ENCODE measurements around the gene C4orf46.
A peak's percentile ranks its signal among the peaks of the same experiment; 100 is the strongest.
"Not testable (repeated sequence)": the region's sequence is repeated elsewhere in the genome, so short reads cannot be mapped to it uniquely, and the experiment has no call there.

Gene C4orf46

DNA sequence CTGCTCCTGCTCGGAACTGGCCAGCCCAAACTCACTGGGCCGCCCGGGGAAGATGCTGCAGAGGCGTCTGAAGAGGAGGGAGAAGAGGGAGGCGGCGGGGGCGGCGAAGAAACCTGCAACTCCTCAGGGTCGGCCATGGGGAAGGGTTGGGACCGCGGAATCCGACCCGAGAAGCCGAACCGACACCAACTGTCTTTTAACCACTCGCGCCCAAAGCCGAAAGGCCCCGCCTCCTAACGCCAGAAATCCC is at the start of gene C4orf46:
Gene C4orf46, minus strand, starts transcription at position 223 of the 250 bp plus-strand sequence. Its CDS starts 86 bp downstream, at position 137.
- no peak for DNase-seq

GRCh38 chr4:158715802-158716201 is 44.1 kb upstream of the C4orf46 start:
- no peak for DNase-seq

DNA sequence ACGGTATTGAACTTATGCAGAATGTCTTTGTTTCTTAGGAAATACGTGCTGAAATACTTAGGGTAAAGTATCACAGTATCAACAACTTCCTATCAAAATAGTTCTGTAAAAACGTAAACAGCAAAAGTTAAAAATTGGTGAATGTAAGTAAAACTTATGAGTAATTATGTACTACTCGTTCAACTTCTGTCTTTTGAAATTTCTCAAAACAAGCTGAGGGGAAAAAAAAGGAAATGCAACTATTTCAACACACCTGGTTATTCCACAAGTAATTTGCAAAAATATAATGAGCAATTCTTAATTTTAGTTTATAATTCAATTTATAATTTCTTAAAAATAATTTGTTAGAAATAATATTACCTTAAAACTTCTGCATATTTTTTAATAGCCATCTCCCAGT is 43.2 kb upstream of the C4orf46 start:
- no peak for DNase-seq

- DNase-seq, result not testable (repeated sequence)
These were observed 40.9 kb upstream of the C4orf46 start for GRCh38 chr4:158712622-158713021.

DNA sequence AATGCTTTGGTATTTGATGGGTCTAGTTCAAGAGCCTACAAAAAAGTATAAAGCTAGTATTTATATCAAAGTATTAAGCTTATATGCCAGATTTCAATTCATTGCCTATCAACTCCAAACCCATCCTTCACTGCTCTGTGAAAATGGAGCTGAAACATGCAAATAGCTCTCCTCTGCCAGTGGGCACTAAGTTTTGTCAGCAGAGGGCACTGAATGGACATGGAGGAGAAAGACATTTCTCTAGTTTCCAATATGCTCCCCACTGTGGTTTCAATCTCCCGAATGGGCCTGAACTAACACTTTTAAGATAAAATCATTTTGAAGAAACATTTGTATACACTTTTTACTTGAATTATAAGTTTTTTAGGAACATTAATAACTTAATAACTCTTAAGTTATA is 39.1 kb upstream of the C4orf46 start:
- DNase-seq, result no peak

DNA sequence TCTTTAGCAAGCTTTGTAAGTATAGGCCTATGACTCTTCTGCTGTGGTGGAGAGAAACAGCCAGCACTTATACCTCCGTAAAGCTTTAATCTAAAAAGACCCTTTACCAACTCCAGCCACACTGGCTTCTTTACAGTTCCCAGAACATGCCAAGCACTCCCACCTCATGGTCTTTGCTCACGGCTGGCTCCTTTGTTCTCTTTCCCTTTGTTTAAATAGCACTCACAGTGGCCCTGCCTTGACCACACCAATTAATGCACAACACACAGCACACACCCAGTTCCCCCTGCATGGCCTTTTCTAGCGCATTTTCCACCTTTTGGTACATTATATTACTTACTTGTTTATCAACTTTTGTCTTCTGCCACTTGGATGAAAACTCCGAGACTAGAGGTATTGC is 32.6 kb upstream of the C4orf46 start:
- no peak for DNase-seq

DNA sequence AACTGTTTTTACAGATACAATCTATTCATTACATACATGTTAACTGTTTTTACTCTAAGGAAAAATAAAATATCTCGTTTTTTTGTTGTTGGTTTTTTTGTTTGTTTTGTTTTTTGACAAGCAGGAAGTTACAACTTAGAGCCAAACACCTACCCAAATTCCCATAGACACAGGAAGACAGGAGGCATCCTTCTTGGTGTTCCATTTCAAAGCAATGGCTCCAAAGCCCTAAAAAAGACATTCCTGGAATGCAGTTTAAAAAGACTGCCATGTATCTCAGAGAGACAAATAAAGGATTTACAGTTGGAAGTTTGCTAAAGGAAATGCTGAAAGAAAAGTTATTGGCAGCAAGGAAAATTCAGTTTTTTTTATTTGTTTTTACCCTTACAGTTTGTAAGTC is 17.1 kb upstream of the C4orf46 start:
- DNase-seq, result no peak

GRCh38 chr4:158682066-158682465 is 10.4 kb upstream of the C4orf46 start:
- no peak for DNase-seq

GRCh38 chr4:158681629-158682028 is 9.9 kb upstream of the C4orf46 start:
- DNase-seq, result no peak

GRCh38 chr4:158678767-158679166 is 7.1 kb upstream of the C4orf46 start:
- DNase-seq, result no peak

DNA sequence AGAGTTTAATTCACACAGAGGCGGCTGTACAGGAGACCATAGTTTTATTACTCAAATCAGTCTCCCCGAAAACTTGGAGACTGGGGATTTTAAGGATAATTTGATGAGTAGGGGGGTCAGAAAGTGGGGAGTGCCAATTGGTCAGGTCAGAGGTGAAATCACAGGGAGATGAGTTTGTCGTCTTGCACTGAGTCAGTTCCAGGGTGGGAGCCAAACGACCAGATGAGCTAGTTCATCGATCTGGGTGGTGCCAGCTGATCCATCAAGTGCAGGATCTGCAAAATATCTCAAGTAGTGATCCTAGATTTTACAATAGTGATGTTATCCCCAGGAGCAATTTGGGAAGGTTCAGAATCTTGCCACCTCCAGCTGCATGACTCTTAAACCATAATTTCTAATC is 4.4 kb upstream of the C4orf46 start:
- DNase-seq, result no peak

- no peak for DNase-seq
These were observed 1.9 kb upstream of the C4orf46 start for GRCh38 chr4:158673633-158674032.

DNA sequence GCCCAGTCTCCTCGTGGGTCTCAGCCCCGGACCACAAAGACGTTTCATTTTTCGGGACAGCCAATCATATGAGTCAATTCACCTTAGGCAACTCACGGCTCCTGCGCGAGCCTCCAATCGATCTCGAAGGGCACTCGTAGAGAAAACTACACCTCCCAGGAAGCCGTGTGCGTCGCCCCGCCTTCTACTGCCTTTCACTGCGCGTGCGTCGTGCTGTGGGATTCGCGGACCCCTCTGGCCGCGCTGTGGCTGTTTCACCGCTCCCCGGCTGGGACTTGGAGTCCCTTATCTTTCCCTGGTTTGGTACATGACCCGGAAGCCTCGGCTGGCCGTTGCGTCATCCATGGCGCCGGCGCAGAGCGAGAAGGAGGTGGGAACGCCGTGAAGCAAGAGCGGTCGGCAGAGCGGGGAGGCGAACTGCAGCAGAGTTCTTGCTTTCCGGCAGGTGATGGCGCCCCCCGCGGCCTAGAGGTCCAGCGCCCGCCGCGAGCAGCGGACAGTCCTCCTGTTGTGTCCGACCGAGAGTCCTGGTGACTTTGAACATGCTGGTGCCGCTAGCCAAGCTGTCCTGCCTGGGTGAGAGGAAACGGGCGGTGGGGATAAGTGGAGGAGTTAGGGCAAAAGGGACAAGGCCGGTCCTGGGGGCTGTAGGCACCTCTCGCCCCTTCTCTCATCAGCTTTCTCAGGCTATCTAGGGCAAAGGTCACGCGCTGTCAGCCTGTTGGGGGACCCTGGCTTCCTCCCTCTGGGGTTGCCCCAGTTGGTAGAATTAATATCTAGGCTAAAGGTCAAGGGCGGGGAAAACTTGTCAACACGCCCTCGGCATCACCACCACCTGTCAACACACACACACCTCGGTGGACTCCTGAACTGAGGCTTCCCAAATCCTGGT is 474 bp upstream of the C4orf46 start, which contains the start of gene ETFDH:
Gene ETFDH, plus strand, starts transcription at position 382 of the 892 bp plus-strand sequence. Its CDS starts 161 bp downstream, at position 543.
- DNase-seq, result peak; percentile 99

GRCh38 chr4:158670975-158671664 is 567 bp downstream of the C4orf46 start:
- DNase-seq, result peak; percentile 67

GRCh38 chr4:158669310-158669709 is 2.4 kb downstream of the C4orf46 start:
- no peak for DNase-seq

GRCh38 chr4:158667651-158668198 is 4.0 kb downstream of the C4orf46 start:
- peak; percentile 51 for DNase-seq

GRCh38 chr4:158666892-158667291 is 4.8 kb downstream of the C4orf46 start:
- no peak for DNase-seq

- no peak for DNase-seq
These were observed 6.9 kb downstream of the C4orf46 start for GRCh38 chr4:158664806-158665205.

DNA sequence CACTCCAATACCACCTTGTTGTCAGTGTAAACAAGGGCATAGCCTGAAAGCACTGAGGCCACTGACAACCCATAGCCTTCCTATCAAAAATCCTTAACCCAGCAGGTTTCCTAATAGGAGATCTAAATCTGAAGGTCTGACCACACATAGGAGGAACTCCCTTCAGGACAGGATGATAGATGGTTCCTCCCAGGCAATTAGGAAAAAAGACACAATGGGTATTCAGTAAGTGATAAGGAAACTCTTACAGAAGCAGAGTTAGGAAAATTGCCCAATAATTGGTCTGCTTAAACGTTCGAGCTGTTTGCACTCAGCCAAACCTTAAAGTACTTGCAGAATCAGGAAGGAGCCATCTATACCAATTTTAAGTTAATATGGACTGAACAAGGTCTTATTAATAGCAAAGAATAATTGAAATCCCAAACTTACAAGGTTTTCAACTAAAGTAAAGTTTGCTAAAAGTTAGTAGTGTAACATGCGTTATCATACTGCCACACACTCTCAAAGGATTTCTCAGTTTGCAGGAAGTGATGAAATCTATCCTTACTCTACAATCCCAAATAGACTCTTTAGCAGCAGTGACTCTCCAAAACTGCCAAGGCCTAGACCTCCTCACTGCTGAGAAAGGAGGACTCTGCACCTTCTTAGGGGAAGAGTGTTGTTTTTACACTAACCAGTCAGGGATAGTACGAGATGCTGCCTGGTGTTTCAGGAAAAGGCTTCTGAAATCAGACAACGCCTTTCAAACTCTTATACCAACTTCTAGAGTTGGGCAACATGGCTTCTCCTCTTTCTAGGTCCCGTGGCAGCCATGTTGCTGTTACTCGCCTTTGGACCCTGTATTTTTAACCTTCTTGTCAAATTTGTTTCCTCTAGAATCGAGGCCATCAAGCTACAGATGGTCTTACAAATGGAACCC is 7.7 kb downstream of the C4orf46 start:
- DNase-seq, result not testable (repeated sequence)

GRCh38 chr4:158663255-158663654 is 8.4 kb downstream of the C4orf46 start:
- DNase-seq, result not testable (repeated sequence)

DNA sequence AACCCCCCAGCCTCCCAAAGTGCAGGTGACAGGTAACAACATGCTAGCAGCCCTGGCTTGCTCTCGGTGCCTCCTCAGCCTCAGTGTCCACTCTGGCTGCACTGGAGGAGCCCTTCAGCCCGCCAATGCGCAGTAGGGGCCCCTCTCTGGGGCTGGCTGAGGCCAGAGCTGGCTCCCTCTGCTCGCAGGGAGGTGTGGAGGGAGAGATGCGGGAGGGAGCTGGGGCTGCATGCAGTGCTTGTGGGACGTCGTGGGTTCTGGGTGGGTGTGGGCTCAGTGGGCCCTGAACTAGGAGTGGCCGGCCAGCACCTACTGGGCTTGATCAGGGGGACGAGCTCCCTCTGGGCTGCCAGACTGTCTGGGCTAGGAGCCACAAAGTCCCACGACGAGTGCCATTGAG is 14.4 kb downstream of the C4orf46 start:
- no peak for DNase-seq

- no peak for DNase-seq
These were observed 15.2 kb downstream of the C4orf46 start for GRCh38 chr4:158656439-158656838.

DNA sequence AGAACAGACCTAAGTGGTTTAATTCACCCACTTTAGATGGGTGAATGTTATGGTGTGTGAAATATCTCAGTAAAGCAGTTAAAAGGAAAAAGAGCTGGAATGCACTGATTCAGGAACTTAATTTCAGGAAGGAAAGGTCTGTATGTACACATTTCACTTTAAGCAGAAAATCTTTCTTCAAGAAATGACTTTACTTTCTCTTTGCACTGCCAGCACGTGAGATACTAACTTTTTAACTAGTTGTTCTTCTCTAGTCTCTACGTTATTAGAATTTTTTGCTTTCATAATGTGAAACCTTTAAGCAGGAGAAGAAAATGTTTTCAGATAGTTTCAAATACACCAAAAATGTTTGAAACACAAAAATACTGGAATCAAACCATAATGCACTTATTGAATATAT is 18.8 kb downstream of the C4orf46 start:
- no peak for DNase-seq
